ENCODE measurements around the gene PKLR.

DNA sequence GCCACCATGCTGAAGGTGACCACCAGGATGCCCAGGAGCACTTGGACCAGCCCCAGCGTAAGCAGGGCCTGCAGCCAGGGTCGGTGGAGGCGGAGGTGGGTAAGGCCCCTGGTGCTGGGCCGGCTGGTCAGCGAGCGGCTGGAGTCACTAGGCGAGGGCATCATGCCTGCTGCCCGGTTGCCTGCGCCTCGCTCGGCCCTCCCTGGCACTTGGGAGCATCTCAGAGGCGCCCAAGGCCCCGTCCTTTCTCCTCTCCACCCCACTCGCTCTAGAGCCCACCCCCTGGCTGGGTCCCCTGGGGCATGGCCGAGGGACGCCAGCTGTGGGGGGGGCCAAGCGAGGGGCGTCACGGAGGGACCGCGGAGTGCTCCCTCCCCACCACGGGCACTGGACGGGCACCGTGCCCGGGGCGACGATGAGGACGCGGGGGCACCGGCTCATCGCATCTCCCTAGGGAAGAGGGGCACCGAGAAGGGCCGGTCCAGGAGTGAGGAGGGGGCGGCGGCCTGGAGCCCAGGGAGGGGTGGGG, 46.5 kb downstream of the PKLR start:
- TF ChIP-seq CTCF (IDR thresholded peaks at IDR 0.05; ENCODE audit: extremely low read depth in 1 of 2, insufficient read depth in 1 of 2, low read depth in 1 of 2, low read length in 2 of 2), result peak in 1 of 2 donors; percentile 6
- TF ChIP-seq, protein P1, sequence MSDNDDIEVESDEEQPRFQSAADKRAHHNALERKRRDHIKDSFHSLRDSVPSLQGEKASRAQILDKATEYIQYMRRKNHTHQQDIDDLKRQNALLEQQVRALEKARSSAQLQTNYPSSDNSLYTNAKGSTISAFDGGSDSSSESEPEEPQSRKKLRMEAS (IDR thresholded peaks at IDR 0.05; ENCODE audit: insufficient read depth, insufficient read length), result no peak
- TF ChIP-seq POLR2AphosphoS5 (IDR thresholded peaks at IDR 0.05; ENCODE audit: insufficient read depth, low read depth, low read length), result no peak
- TF ChIP-seq JUN (IDR thresholded peaks at IDR 0.05; ENCODE audit: borderline replicate concordance, insufficient read depth, insufficient read length, low read depth), result no peak
- TF ChIP-seq EZH2 (IDR thresholded peaks at IDR 0.05; ENCODE audit: borderline replicate concordance, low read depth, low read length, severe bottlenecking), result no peak
- TF ChIP-seq POLR2A (IDR thresholded peaks at IDR 0.05; ENCODE audit: low read depth, low read length), result no peak
- TF ChIP-seq FOS (IDR thresholded peaks at IDR 0.05; ENCODE audit: borderline replicate concordance, insufficient read depth, low read length), result no peak
- no peak for TF ChIP-seq GATA2 (IDR thresholded peaks at IDR 0.05; ENCODE audit: insufficient read depth, insufficient read length, low read depth, low read length)
